ENCODE results near the gene CTBP2. TPM values are rescaled to one million over a fixed set of nuclear protein-coding genes. Genes with fewer than 3 reads are reported as not detected.

The CTBP2 gene
- total RNA-seq, 1 experiment from 2014 or later = 212 TPM

DNA sequence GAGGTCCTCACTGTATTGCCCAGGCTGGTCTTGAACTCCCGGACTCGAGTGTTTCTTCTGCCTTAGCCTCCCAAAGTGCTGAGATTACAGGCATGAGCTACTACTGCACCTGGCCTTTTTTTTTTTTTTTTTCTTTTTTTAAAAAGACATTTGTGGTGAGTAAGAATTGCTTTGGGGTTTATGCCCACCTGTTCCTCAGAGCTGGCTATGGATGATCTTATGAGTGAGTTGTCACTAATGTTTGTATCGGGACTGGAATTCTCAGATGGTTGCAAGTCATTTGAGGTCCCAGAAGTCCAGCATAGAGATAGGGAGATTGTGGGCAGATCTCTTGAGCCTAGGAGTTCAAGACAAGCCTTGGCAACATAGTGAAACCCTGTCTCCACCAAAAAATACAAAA lies 183.2 kb downstream of the CTBP2 start:
- Histone ChIP-seq H2BK120ac (ENCODE audit: low read depth, low read length, poor library complexity, severe bottlenecking) (no peak overlapping the region), H3K27ac (ENCODE audit: insufficient read length, low read depth, low read length) (no peak overlapping the region), H3K4me1 (ENCODE audit: insufficient read depth, low read length) (no peaks in the 10 kb centered on the region), H3T11ph (ENCODE audit: low read length) (no peak overlapping the region), H3K56ac (ENCODE audit: insufficient read length, low read depth, low read length) (no peak overlapping the region), H2BK15ac (ENCODE audit: low read depth, low read length) (no peak overlapping the region), H3K79me1 (ENCODE audit: insufficient read depth, low read depth, low read length, poor library complexity, severe bottlenecking) (peaks cover 2% of the 10 kb centered on the region), H3K27me3 (ENCODE audit: insufficient read depth, low read length) (no peaks in the 10 kb centered on the region), H3K23ac (ENCODE audit: insufficient read length, low read depth, low read length) (no peak overlapping the region), H4K8ac (replicated peaks; ENCODE audit: insufficient read length, low read depth, low read length) (no peak overlapping the region), H2BK20ac (ENCODE audit: low read depth, low read length, poor library complexity, severe bottlenecking) (no peak overlapping the region), H4K91ac (ENCODE audit: insufficient read length, low read depth, low read length) (no peak overlapping the region), H3K23me2 (ENCODE audit: insufficient read length, low read depth, low read length, poor library complexity, severe bottlenecking) (peaks cover 2% of the 10 kb centered on the region), H3K9ac (ENCODE audit: extremely low read depth, insufficient read length, low read length) (no peak overlapping the region), H3K9me3 (ENCODE audit: control insufficient read depth, low read depth, low read length) (no peaks in the 10 kb centered on the region), H4K5ac (ENCODE audit: insufficient read length, low read depth, low read length) (no peak overlapping the region), H3K14ac (ENCODE audit: insufficient read depth, low read length) (no peak overlapping the region), H2BK12ac (ENCODE audit: insufficient read length, low read depth, low read length) (no peak overlapping the region), H3K4ac (ENCODE audit: low read depth, low read length) (no peak overlapping the region), H3K4me2 (ENCODE audit: insufficient read depth, insufficient read length, low read length) (no peak overlapping the region), H2AK5ac (ENCODE audit: insufficient read length, low read length) (no peak overlapping the region), H4K20me1 (ENCODE audit: control insufficient read depth, insufficient read depth, insufficient read length) (no peaks in the 10 kb centered on the region), H3K18ac (ENCODE audit: insufficient read length, low read depth, low read length) (no peak overlapping the region), H3K79me2 (ENCODE audit: insufficient read depth, low read length) (0 out of 2 replicates have a peak, but pooled peaks cover 2% of the 10 kb centered on the region), H2AFZ (ENCODE audit: low read length) (no peak overlapping the region), H2BK5ac (ENCODE audit: insufficient read length, low read length) (no peak overlapping the region)
- Mint-ChIP-seq H3K27me3 (ENCODE audit: low read depth) (no peaks in the 10 kb centered on the region), H3K27ac (no peak overlapping the region), H3K9me3 (no peaks in the 10 kb centered on the region), H3K4me1 (peaks cover 0 to 4% of the 10 kb centered on the region in 2 experiments; a peak in 2 of 4 replicates), H3K4me3 (no peak overlapping the region), H3K36me3 (ENCODE audit: insufficient read depth in 1 of 3, low read depth in 3 of 3) (peaks cover 2 to 49% (median 45%) of the 10 kb centered on the region in 3 experiments)
- WGBS (ENCODE audit: extremely low coverage, insufficient read length, low lambda C conversion rate) = no CpG with 5 or more reads among the region's 3 CpGs
- DNase-seq = no peak
- TF ChIP-seq, protein P1, sequence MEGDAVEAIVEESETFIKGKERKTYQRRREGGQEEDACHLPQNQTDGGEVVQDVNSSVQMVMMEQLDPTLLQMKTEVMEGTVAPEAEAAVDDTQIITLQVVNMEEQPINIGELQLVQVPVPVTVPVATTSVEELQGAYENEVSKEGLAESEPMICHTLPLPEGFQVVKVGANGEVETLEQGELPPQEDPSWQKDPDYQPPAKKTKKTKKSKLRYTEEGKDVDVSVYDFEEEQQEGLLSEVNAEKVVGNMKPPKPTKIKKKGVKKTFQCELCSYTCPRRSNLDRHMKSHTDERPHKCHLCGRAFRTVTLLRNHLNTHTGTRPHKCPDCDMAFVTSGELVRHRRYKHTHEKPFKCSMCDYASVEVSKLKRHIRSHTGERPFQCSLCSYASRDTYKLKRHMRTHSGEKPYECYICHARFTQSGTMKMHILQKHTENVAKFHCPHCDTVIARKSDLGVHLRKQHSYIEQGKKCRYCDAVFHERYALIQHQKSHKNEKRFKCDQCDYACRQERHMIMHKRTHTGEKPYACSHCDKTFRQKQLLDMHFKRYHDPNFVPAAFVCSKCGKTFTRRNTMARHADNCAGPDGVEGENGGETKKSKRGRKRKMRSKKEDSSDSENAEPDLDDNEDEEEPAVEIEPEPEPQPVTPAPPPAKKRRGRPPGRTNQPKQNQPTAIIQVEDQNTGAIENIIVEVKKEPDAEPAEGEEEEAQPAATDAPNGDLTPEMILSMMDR (conservative IDR thresholded peaks at IDR 0.05) = no peak
